GM21576 (cell line): Measurements from ENCODE around the gene NCAM2.
"Not testable (repeated sequence)": the region's sequence is repeated elsewhere in the genome, so short reads cannot be mapped to it uniquely, and the experiment has no call there.

ENCODE experiments used
- ATAC-seq: cut with Tn5 transposase; IDR thresholded peaks from one replicate; pipeline ENCODE4 v1.9.1; 2021; ENCODE audit warnings: mild to moderate bottlenecking, moderate library complexity; ENCODE audit not compliant: unreplicated experiment

NCAM2 gene

GRCh38 chr21:21101911-21102310 lies 103.7 kb downstream of the NCAM2 start:
- no peak for ATAC-seq

GRCh38 chr21:21102896-21103295 lies 104.7 kb downstream of the NCAM2 start:
- no peak for ATAC-seq

GRCh38 chr21:21103692-21104091 lies 105.5 kb downstream of the NCAM2 start:
- ATAC-seq, result no peak

GRCh38 chr21:21109736-21110135 lies 111.5 kb downstream of the NCAM2 start:
- ATAC-seq, result no peak

- no peak for ATAC-seq
These were observed 113.2 kb downstream of the NCAM2 start for GRCh38 chr21:21111309-21111920.

- no peak for ATAC-seq
These were observed 116.3 kb downstream of the NCAM2 start for GRCh38 chr21:21114461-21114860.

- ATAC-seq, result no peak
These were observed 120.9 kb downstream of the NCAM2 start for GRCh38 chr21:21119091-21119490.

- ATAC-seq, result no peak
These were observed 124.5 kb downstream of the NCAM2 start for GRCh38 chr21:21122680-21123079.

GRCh38 chr21:21132390-21132789 lies 134.2 kb downstream of the NCAM2 start:
- no peak for ATAC-seq

- ATAC-seq, result no peak
These were observed 139.8 kb downstream of the NCAM2 start for GRCh38 chr21:21137986-21138385.

- no peak for ATAC-seq
These were observed 148.6 kb downstream of the NCAM2 start for GRCh38 chr21:21146587-21147373.

GRCh38 chr21:21147374-21147745 lies 149.2 kb downstream of the NCAM2 start:
- no peak for ATAC-seq

GRCh38 chr21:21148009-21148408 lies 149.8 kb downstream of the NCAM2 start:
- no peak for ATAC-seq

- ATAC-seq, result no peak
These were observed 150.3 kb downstream of the NCAM2 start for GRCh38 chr21:21148514-21148913.

- ATAC-seq, result not testable (repeated sequence)
These were observed 151.2 kb downstream of the NCAM2 start for GRCh38 chr21:21149445-21149844.

GRCh38 chr21:21151231-21151630 lies 153.0 kb downstream of the NCAM2 start:
- no peak for ATAC-seq

GRCh38 chr21:21156397-21156796 lies 158.2 kb downstream of the NCAM2 start:
- no peak for ATAC-seq

GRCh38 chr21:21156957-21157356 lies 158.7 kb downstream of the NCAM2 start:
- no peak for ATAC-seq

GRCh38 chr21:21158376-21158918 lies 160.2 kb downstream of the NCAM2 start:
- ATAC-seq, result no peak

- no peak for ATAC-seq
These were observed 161.2 kb downstream of the NCAM2 start for GRCh38 chr21:21159253-21159899.

GRCh38 chr21:21162786-21163185 lies 164.6 kb downstream of the NCAM2 start:
- ATAC-seq, result no peak

- no peak for ATAC-seq
These were observed 165.7 kb downstream of the NCAM2 start for GRCh38 chr21:21163904-21164303.
